ENCODE results near the gene SPINK1.

The SPINK1 gene

DNA sequence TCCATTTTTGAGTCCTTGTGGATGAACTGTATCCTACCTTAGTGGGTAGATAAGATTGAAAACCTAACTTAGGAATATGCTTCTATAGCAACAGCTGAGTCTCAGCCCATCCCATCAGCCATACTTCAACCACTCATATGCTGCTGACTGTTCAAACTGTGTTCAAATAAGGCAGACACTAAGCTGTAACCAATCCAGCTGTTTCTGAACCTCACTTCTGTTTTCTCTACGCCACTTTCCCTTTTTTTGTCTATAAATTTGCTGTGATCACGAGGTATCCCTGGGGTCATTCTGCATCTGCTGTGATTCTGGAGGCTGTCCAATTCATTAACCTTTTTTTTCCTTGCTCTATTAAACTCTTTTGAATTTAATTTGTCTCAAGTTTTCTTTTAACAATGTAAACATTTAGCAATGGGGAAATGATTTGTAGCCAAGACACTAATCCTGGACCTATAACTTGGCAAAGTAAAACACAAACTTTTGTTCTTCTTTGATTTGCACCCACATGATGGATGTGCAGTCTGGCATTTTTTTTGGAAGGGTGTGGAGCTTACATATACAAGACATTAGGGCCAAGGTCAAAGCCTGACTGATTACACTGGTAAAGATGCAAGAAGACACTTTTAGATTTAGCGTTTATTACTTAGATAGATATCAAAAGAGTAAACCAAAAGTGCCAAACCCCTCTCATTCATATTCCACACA is 32.1 kb upstream of the SPINK1 start:
- no peak for DNase-seq (ENCODE audit: low read depth in 1 of 2, low spot score in 1 of 2)
- in situ Hi-C loops (cut with HindIII; ENCODE audit: low pct_unique_long_range_greater_than_20kb, low sequenced_read_pairs) = no loop called here
- TF ChIP-seq JUND (IDR thresholded peaks at IDR 0.05; ENCODE audit: low read depth) = no peak

DNA sequence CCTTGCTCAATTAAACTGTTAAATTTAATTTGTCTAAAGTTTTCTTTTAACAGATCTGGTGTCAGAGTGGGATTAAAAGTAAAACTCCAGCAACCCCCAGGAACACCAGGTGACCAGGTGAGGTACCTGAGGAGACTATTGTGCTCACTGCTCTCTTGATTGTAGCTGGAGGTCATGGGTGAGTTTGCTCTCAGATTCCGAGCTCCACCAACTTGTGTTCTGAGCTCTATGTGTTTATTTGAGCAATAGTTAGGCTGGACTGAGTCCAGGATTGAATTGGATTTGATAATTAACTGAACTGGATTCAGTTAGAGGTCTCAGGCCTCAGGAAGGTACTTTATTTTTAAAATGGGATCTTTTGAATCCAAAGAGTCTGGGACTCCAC is 29.2 kb upstream of the SPINK1 start:
- no peak for TF ChIP-seq JUND (IDR thresholded peaks at IDR 0.05; ENCODE audit: low read depth)
- DNase-seq (ENCODE audit: low read depth in 1 of 2, low spot score in 1 of 2) = no peak
- in situ Hi-C loops (cut with HindIII; ENCODE audit: low pct_unique_long_range_greater_than_20kb, low sequenced_read_pairs) = no loop called here

DNA sequence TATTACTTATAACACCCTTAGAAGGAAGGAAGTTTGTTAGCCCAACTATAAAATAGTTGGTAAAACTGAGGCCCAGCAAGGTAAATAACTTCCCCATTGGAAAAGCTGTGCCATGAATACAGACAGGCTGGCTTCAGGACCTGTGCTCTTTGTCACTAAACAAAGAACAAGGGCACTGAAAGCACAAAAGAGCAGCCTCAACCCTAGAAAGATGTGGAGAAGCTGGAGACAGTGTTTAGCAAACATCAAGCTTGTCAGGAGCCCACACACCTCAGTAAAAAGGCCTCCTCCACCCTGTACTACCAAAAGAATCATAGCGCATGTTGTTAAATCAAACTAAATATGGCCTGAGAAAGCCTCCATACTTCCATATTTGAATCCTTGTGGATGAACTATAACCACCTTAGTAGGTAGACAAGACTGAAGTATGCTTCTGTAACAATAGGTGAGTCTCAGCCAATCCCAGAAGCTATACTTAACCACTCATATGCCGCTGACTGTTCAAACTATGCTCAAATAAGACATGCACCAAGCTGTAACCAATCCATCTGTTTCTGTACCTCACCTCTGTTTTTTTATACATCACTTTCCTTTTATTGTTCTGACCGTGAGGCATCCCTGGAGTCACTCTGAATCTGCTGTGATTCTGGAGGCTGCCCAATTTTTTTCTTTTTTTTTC is 28.6 kb upstream of the SPINK1 start:
- in situ Hi-C loops (cut with HindIII; ENCODE audit: low pct_unique_long_range_greater_than_20kb, low sequenced_read_pairs) = no loop called here
- no peak for TF ChIP-seq JUND (IDR thresholded peaks at IDR 0.05; ENCODE audit: low read depth)
- DNase-seq (ENCODE audit: low read depth in 1 of 2, low spot score in 1 of 2) = no peak

DNA sequence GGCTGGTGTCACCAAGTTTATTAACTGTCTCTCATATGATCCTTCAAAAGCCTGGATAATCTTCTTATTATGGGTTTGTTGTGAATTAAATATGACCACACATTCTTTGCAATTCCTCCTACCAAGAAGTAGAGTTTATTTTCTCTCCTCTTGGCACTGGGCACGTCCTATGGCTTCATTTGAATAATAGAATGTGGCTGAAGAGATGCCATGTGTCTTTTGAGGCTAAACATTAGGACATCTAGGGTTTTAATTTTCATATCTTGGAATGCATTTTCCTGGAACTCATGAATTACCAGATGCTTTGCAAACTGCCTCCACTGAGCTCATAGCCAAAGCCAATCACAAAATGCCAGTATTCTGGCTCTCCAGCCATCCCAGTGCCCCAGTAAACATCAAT is 27.1 kb upstream of the SPINK1 start:
- in situ Hi-C loops (cut with HindIII; ENCODE audit: low pct_unique_long_range_greater_than_20kb, low sequenced_read_pairs) = no loop called here
- no peak for TF ChIP-seq JUND (IDR thresholded peaks at IDR 0.05; ENCODE audit: low read depth)
- no peak for DNase-seq (ENCODE audit: low read depth in 1 of 2, low spot score in 1 of 2)

DNA sequence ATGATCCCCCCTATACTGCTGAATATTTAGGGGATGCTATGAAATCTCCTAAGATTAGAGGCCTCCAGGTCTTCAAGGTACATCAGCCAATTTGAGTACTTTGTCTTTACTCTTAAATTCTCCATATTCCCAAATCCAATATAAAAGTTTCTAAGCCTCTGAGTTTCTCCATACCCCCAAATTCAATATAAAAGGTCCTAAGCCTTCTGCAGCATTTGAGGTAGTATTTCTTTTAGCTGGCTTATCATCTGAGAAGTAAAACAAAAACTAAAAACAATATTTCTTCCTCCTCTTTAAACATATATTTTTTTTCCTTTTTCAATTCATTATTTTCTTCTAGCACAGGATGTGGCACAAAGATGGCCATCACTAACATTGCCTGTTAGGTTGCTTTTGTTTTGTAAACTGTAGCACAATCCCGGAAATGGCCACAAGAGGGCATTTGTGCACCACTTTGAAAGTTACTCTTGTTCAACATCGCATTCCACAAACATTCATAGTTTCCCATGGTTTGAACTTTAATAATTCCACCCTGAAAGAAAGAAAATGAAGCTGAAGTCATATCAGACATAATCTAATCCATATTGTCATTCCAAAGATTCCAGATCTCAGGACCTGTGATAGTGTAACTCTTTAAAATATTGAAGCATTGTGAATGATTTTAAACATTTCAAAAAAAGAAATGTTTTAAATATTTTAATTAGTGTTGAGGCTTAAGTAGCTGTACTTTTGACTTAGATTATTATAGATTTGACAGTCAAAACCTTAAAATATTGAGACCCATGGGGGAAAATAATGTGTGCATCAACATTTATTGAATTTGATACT is 26.0 kb upstream of the SPINK1 start:
- in situ Hi-C loops (cut with HindIII; ENCODE audit: low pct_unique_long_range_greater_than_20kb, low sequenced_read_pairs) = no loop called here
- TF ChIP-seq JUND (IDR thresholded peaks at IDR 0.05; ENCODE audit: low read depth) = no peak

DNA sequence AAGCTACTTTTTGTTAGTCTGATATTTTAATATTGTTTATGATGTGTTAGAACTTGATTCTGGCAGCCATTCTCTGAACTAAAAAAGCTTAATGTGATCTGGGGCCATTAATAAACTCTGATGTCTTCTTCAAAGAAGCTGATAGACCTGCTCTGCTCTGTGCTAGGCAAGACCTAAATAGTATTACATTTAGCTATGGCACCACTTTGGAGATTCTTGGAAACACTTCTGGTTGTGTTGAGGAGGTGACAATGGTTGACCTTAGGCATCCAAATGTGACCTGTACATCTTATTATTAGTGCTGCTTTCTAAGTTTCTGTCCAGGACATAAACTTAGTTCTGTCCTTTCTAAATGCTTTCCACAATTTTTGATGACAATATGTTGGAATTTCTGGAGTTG is 25.3 kb upstream of the SPINK1 start:
- no peak for DNase-seq (ENCODE audit: low read depth in 1 of 2, low spot score in 1 of 2)
- TF ChIP-seq JUND (IDR thresholded peaks at IDR 0.05; ENCODE audit: low read depth) = no peak
- in situ Hi-C loops (cut with HindIII; ENCODE audit: low pct_unique_long_range_greater_than_20kb, low sequenced_read_pairs) = no loop called here

More for the DNA sequence above, 26.0 kb upstream of the SPINK1 start:
- DNase-seq (ENCODE audit: low read depth in 1 of 2, low spot score in 1 of 2) = peak; percentile 34 to 84

DNA sequence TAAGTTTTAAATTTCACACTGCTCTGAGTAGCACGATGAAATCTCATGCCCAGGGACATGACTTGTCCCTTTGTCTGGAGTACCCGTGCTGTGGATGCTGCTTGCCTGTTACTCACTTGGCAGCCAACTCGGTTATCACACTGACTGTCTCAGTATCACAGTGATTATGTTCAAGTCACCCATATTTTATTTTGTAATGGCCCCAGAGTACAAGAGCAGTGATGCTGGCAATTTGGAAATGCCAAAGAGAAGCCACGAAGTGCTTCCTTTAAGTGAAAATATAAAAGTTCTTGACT is 24.3 kb upstream of the SPINK1 start:
- no peak for TF ChIP-seq JUND (IDR thresholded peaks at IDR 0.05; ENCODE audit: low read depth)
- in situ Hi-C loops (cut with HindIII; ENCODE audit: low pct_unique_long_range_greater_than_20kb, low sequenced_read_pairs) = no loop called here
- DNase-seq (ENCODE audit: low read depth in 1 of 2, low spot score in 1 of 2) = no peak

DNA sequence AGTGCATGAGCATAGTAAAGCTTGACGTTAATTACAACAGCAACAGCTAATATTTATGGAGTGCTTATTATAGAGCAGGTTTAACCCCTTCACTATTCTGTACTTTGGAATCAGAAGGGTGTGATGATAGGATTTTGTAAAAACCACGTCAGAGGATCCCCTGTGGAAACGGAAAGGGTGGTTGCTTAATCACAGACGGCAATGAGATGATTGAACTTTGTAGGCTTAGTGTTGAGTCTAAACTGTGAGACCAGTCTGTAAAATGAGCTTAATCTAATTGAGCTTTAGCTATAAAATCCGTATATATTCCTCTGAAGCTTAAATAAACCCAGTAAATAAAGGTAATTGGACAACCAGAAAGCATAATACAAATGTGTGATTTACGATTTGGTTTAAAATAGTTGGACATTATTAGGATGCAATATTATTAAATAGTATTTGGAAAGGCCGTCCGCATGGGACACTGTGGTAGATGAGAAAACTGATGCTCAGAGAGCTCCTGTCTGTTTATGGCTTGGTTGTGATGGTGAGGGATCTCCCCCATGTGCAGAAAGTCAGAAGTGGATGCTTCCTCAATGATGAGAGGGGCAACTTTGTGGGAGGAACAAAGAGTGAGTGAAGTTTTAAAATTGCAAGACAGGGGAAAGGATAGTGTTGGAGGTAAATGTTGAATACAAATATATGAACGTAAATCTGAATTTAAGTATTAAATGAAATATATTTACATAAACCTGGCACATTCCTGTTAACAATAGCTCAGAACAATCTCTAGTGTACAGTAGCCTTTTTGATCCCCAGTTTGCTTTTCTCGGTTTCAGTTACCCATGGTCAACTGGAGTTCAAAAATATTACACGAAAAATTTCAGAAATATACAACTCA is 23.7 kb upstream of the SPINK1 start:
- no peak for TF ChIP-seq JUND (IDR thresholded peaks at IDR 0.05; ENCODE audit: low read depth)
- in situ Hi-C loops (cut with HindIII; ENCODE audit: low pct_unique_long_range_greater_than_20kb, low sequenced_read_pairs) = no loop called here
- DNase-seq (ENCODE audit: low read depth in 1 of 2, low spot score in 1 of 2) = no peak

DNA sequence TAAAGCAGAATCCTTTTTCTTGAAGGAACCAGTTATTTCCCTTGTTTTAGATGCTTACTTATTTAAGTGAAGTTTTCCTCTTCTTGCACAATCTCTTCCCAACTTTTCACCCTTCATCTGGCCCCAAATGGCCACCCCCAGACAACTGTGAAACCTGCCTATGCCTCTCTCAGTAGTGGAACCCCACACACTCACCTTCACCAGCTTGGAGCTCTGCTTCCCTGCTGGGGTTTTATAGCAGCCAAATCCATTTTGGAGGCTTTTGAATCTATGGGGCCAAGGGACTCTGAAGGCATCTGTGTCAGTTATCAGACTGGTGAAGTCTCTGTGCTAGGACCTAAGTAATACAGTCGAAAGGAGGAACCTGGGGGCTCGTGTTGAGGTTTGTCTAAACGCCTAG is 22.9 kb upstream of the SPINK1 start:
- TF ChIP-seq JUND (IDR thresholded peaks at IDR 0.05; ENCODE audit: low read depth) = no peak
- in situ Hi-C loops (cut with HindIII; ENCODE audit: low pct_unique_long_range_greater_than_20kb, low sequenced_read_pairs) = no loop called here
- no peak for DNase-seq (ENCODE audit: low read depth in 1 of 2, low spot score in 1 of 2)

DNA sequence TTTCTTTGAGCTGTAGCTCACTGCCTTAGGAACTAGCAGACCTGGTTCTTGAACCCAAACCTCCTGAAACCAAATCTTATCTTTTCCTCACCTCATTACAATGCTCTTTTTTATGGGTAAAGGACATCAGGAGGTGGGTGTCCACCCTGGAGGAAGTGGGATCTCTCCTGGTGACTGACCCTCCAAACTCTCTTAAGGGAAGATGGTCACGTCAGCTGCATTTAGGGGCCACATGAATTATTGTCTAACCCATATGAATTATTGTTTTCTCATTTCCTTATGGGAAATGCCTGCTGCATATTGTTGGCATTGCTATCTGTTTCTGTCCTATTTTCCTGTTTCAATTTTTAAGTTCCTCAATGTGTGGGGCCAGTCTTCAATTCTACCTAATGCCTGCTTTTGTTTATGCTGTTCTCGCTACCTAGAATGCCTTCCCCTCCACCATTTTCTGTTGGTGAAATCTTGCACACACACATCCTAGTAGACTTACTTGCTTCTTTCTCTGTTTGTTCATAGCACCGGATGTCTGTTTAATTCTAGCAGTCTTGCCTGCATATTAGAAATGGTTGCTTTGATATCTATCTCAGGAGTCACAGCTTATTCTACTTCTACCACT is 22.0 kb upstream of the SPINK1 start:
- in situ Hi-C loops (cut with HindIII; ENCODE audit: low pct_unique_long_range_greater_than_20kb, low sequenced_read_pairs) = no loop called here
- DNase-seq (ENCODE audit: low read depth in 1 of 2, low spot score in 1 of 2) = no peak
- no peak for TF ChIP-seq JUND (IDR thresholded peaks at IDR 0.05; ENCODE audit: low read depth)

DNA sequence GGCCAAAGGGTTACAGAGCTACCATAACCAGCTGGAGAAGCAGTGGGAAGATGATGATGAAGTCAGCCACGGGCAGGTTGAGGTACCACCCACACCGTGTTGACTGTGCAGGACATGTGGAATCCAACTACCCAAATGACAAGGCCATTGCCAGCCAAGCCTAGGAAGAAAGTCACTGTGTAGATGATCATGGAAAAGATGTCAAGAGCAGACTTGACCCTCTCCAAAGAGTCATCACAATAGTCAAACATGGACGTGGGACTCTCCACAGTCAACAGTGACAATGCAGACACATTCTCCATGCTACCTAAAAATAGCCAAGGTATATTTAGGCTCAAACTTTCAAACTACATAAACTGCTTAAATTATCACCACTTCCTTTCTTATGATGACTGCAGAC is 20.9 kb upstream of the SPINK1 start:
- in situ Hi-C loops (cut with HindIII; ENCODE audit: low pct_unique_long_range_greater_than_20kb, low sequenced_read_pairs) = no loop called here
- DNase-seq (ENCODE audit: low read depth in 1 of 2, low spot score in 1 of 2) = no peak
- TF ChIP-seq JUND (IDR thresholded peaks at IDR 0.05; ENCODE audit: low read depth) = no peak

DNA sequence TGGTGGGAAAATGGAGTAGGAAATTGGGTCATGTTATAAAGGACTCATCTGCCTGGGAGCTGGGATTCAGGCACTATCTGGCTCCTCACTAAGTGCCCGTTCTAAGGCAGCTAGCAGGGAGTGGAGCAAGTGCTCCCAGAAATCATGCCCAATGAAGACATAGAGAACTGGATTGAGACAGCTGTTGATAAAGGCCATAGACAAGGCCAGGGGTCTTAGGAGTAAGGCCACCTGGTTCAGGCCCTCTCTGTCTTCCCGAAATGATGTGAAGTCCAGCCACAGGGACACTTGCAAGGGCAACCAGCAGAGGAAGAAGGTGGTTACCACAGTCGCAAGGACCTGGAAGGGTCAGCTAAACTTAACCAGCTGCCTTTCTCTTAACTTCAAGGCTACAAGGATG is 20.1 kb upstream of the SPINK1 start:
- DNase-seq (ENCODE audit: low read depth in 1 of 2, low spot score in 1 of 2) = no peak
- TF ChIP-seq JUND (IDR thresholded peaks at IDR 0.05; ENCODE audit: low read depth) = no peak
- in situ Hi-C loops (cut with HindIII; ENCODE audit: low pct_unique_long_range_greater_than_20kb, low sequenced_read_pairs) = no loop called here
